Smooth muscle cell (in vitro differentiated cells): ENCODE measurements around the gene APLP2. TPM values are rescaled to one million over a fixed set of nuclear protein-coding genes. Genes with fewer than 3 reads are reported as not detected.

ENCODE experiments used
- DNase-seq: peaks from one replicate; lab custom pipeline; 2025; ENCODE audit not compliant: unreplicated experiment; lab: John Stamatoyannopoulos, UW
- H2AFZ ChIP-seq: fragments of 200-600 bp; sonication (generic); 2 replicates; pipeline ENCODE4 v1.6.0; 2016; ENCODE audit warnings: antibody characterized with exemption, low read depth, mild to moderate bottlenecking
- H3F3A ChIP-seq: fragments of 200-600 bp; sonication (generic); 2 replicates; pipeline ENCODE4 v1.6.0; 2017; ENCODE audit warnings: antibody characterized with exemption, low read depth
- H3K27ac ChIP-seq: fragments of 200-600 bp; sonication (generic); 2 replicates; pipeline ENCODE4 v1.5.1; 2016; ENCODE audit warnings: low read depth, mild to moderate bottlenecking
- H3K27me3 ChIP-seq: fragments of 200-600 bp; sonication (generic); 2 replicates; pipeline ENCODE4 v1.6.1; 2016; ENCODE audit warnings: low read depth, mild to moderate bottlenecking
- H3K36me3 ChIP-seq: fragments of 200-600 bp; sonication (generic); 2 replicates; pipeline ENCODE4 v1.5.1; 2016; ENCODE audit warnings: low read depth
- H3K4me1 ChIP-seq: fragments of 200-600 bp; sonication (generic); 2 replicates; pipeline ENCODE4 v1.5.1; 2016; ENCODE audit warnings: low read depth
- H3K4me2 ChIP-seq: fragments of 200-600 bp; sonication (generic); 2 replicates; pipeline ENCODE4 v1.6.0; 2016; ENCODE audit warnings: mild to moderate bottlenecking
- H3K4me3 ChIP-seq: fragments of 200-600 bp; sonication (generic); 2 replicates; pipeline ENCODE4 v1.5.1; 2016; ENCODE audit warnings: mild to moderate bottlenecking
- H3K79me2 ChIP-seq: fragments of 200-600 bp; sonication (generic); 2 replicates; pipeline ENCODE4 v1.6.0; 2016; ENCODE audit warnings: low read depth, mild to moderate bottlenecking
- H3K9ac ChIP-seq: fragments of 200-600 bp; sonication (generic); 2 replicates; pipeline ENCODE4 v1.6.0; 2016; ENCODE audit warnings: low read depth
- H3K9me3 ChIP-seq: fragments of 200-600 bp; sonication (generic); replicated peaks from 2 replicates; pipeline ENCODE4 v1.5.1; 2016; ENCODE audit warnings: low read depth
- H4K20me1 ChIP-seq: fragments of 200-600 bp; sonication (generic); 2 replicates; pipeline ENCODE4 v1.6.0; 2016; ENCODE audit warnings: low read depth
- CTCF ChIP-seq: fragments of 200-600 bp; sonication (generic); IDR thresholded peaks from 2 replicates; pipeline ENCODE4 v1.5.1; 2017; ENCODE audit warnings: borderline replicate concordance, mild to moderate bottlenecking, antibody characterized with exemption; ENCODE audit not compliant: insufficient read depth, poor library complexity, severe bottlenecking
- WGBS: methylation state at CpG from one replicate; pipeline ENCODE4 v1.1.7; 2016; ENCODE audit warnings: low lambda C conversion rate; 5-methylcytosine and 5-hydroxymethylcytosine counted together
- polyA plus RNA-seq: library from polyadenylated mRNA; unstranded; fragments of >200 nt; fragmentation: Nextera tagmentation; extraction: Ambion mirVana; gene quantifications from 2 replicates; pipeline ENCODE4 v1.2.1, GENCODE V29; 2016
- total RNA-seq: library from RNA; depleted of rRNA; stranded (reverse); fragments of >200 nt; gene quantifications from 2 replicates; pipeline ENCODE4 v1.2.3, GENCODE V29; 2014

Gene APLP2
- total and polyA plus RNA-seq, 2 experiments from 2014 or later, result 121 to 146 TPM

DNA sequence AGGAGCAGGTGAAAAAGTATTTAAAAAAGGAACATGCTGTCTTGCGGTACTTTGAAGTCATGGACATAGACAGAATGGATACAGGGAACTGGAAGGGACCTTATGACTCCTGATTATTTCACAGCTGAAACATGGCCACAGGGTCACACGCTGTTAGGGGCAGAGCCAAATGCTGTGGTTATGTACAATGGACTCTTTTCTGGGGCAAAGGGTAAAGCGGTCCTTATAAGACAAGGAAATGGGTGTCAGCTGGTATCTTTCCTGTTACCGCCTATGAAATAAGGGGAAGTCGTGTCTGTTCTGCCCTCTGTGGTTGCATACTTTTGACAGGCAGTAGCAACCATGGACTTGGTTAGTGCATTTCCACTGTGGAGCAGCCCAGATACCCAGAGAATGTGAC lies 77.1 kb downstream of the APLP2 start:
- no peaks in the 10 kb centered on the region for H3K9me3 ChIP-seq
- H4K20me1 ChIP-seq, result no peaks in the 10 kb centered on the region
- H3K4me1 ChIP-seq, result no peaks in the 10 kb centered on the region
- 90% methylated on average over 5 of the region's 5 CpGs for WGBS
- H3F3A ChIP-seq, result no peaks in the 10 kb centered on the region
- no peaks in the 10 kb centered on the region for H3K79me2 ChIP-seq
- DNase-seq, result no peak
- H2AFZ ChIP-seq, result no peak overlapping the region
- peak overlapping the region; percentile 37 for H3K27ac ChIP-seq
- H3K27me3 ChIP-seq, result no peaks in the 10 kb centered on the region
- TF ChIP-seq CTCF, result no peak
- no peak overlapping the region for H3K4me2 ChIP-seq
- H3K36me3 ChIP-seq, result no peaks in the 10 kb centered on the region
- H3K4me3 ChIP-seq, result no peak overlapping the region
- H3K9ac ChIP-seq, result no peak overlapping the region

DNA sequence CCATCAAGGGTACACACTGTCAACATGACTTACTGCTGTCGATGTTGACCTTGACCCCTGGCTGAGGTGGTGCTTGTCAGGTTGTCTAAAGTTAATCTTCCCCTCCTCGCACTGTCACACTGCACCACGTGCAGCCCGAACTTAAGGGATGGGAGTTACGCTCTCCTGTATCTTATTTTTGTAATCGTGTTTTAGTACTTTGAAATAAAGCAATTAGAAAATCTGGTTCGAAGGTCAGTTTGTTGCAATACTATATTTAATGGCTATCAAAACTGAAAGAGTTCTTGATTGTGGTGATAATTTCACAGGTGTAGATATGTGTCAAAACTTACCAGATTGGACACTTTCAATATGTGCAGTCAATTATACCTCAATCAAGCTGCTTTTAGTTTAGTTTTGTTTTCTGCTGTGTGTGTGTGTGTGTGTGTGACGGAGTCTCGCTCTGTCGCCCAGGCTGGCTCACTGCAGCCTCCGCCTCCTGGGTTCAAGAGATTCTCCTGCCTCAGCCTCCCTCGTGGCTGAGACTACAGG lies 79.2 kb downstream of the APLP2 start:
- Histone ChIP-seq H3K9ac (no peak overlapping the region), H3K79me2 (no peaks in the 10 kb centered on the region), H3K36me3 (no peaks in the 10 kb centered on the region), H3K4me1 (no peaks in the 10 kb centered on the region), H2AFZ (no peak overlapping the region), H3K4me2 (no peak overlapping the region), H3F3A (no peaks in the 10 kb centered on the region), H3K27ac (no peak overlapping the region), H4K20me1 (no peaks in the 10 kb centered on the region), H3K9me3 (no peaks in the 10 kb centered on the region), H3K4me3 (no peak overlapping the region), H3K27me3 (no peaks in the 10 kb centered on the region)
- TF ChIP-seq CTCF, result no peak
- no peak for DNase-seq
- 98% methylated on average over 12 of the region's 12 CpGs for WGBS

DNA sequence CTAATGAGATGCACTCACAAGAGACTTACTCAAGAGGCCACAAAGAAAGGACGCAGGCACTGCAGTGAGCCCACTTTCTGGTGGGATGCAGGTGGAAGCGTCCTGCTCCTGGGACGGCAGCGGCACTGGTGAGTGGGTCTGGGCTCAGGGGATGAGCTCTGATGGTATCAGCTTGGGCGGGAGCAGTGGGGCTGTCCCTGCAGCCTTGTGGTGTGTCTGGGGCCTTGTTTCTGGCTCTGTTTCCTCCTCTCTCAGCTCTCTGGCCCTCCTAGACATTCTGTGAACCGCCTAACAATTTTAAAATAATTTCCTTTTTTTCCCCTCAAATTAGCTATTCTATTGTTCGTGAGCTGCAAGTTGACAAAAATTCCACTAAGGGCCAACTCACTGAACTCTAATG lies 81.1 kb downstream of the APLP2 start:
- Histone ChIP-seq H3K4me3 (no peak overlapping the region), H2AFZ (no peak overlapping the region), H3K79me2 (no peaks in the 10 kb centered on the region), H3K27me3 (no peaks in the 10 kb centered on the region), H4K20me1 (no peaks in the 10 kb centered on the region), H3F3A (no peaks in the 10 kb centered on the region), H3K4me1 (no peaks in the 10 kb centered on the region), H3K27ac (no peak overlapping the region), H3K4me2 (no peak overlapping the region), H3K9me3 (no peaks in the 10 kb centered on the region), H3K9ac (no peak overlapping the region), H3K36me3 (no peaks in the 10 kb centered on the region)
- 94% methylated on average over 7 of the region's 7 CpGs for WGBS
- no peak for TF ChIP-seq CTCF
- DNase-seq, result no peak

GRCh38 chr11:130151196-130151595 lies 81.5 kb downstream of the APLP2 start:
- TF ChIP-seq CTCF, result no peak
- H3F3A ChIP-seq, result no peaks in the 10 kb centered on the region
- H2AFZ ChIP-seq, result no peak overlapping the region
- DNase-seq, result no peak
- WGBS, result 94% methylated on average over 1 of the region's 1 CpG
- no peaks in the 10 kb centered on the region for H3K36me3 ChIP-seq
- no peak overlapping the region for H3K9ac ChIP-seq
- H3K27me3 ChIP-seq, result no peaks in the 10 kb centered on the region
- no peaks in the 10 kb centered on the region for H3K79me2 ChIP-seq
- no peaks in the 10 kb centered on the region for H3K9me3 ChIP-seq
- no peak overlapping the region for H3K27ac ChIP-seq
- H3K4me1 ChIP-seq, result no peaks in the 10 kb centered on the region
- no peak overlapping the region for H3K4me3 ChIP-seq
- H3K4me2 ChIP-seq, result no peak overlapping the region
- H4K20me1 ChIP-seq, result no peaks in the 10 kb centered on the region
